K562 (cell line): Measurements from ENCODE around the gene CLDND2. TPM values are rescaled to one million over a fixed set of nuclear protein-coding genes. Genes with fewer than 3 reads are reported as not detected.

Experiments
- CHD4 ChIP-seq: fragments of 200-600 bp; sonication (generic); IDR thresholded peaks from 3 replicates; pipeline ENCODE4 v1.6.1; 2012; ENCODE audit warnings: low read depth, mild to moderate bottlenecking, mixed read lengths, low read length, inconsistent platforms; ENCODE audit not compliant: insufficient read depth, insufficient replicate concordance, poor library complexity, severe bottlenecking
- CHD7 ChIP-seq: fragments of 200-600 bp; sonication (generic); IDR thresholded peaks from one replicate; pipeline ENCODE4 v1.6.1; 2012; ENCODE audit warnings: mild to moderate bottlenecking, low read depth, low read length, inconsistent platforms
- ELF1 ChIP-seq: fragments of 200-800 bp; sonication (Bioruptor generic); IDR thresholded peaks from 2 replicates; pipeline ENCODE4 v1.6.1; 2016; ENCODE audit warnings: missing genetic modification characterization, missing compliant biosample characterization
- FOXP1 ChIP-seq: sonication (generic); formaldehyde crosslinking; IDR thresholded peaks from 2 replicates; pipeline ENCODE4 v1.8.0; 2022; ENCODE audit warnings: mild to moderate bottlenecking, missing genetic modification reagents
- GABPA ChIP-seq: fragments of 200-800 bp; sonication (Bioruptor generic); conservative IDR thresholded peaks from 2 replicates; pipeline ENCODE4 v1.6.1; 2016; ENCODE audit warnings: low read depth, missing genetic modification characterization, missing compliant biosample characterization
- KDM1A ChIP-seq, 2 experiments: fragments of 450-650 bp; IDR thresholded peaks; 2 replicates each; pipeline ENCODE4 v1.6.1; 2016; ENCODE audit warnings: mild to moderate bottlenecking in 2 of 2
- MECOM ChIP-seq: fragments of 250-450 bp; sonication (Bioruptor Pico); IDR thresholded peaks from 2 replicates; pipeline ENCODE4 v1.8.0; 2022; ENCODE audit warnings: inconsistent platforms
- NCOA2 ChIP-seq, 2 experiments: fragments of 450-650 bp; IDR thresholded peaks; 2 replicates each; pipeline ENCODE4 v1.6.1; 2018; ENCODE audit warnings: mild to moderate bottlenecking in 2 of 2, moderate library complexity in 1 of 2; ENCODE audit not compliant: partially characterized antibody in 2 of 2
- NONO ChIP-seq, 2 experiments: fragments of 200-400 bp in 1 of 2; fragments of 450-650 bp in 1 of 2; formaldehyde crosslinking in 1 of 2; IDR thresholded peaks; 2 replicates each; pipeline ENCODE4 v1.6.1; 2017; ENCODE audit warnings: low read depth in 2 of 2, mild to moderate bottlenecking in 2 of 2, moderate library complexity in 2 of 2, low read length in 1 of 2
- SIN3B ChIP-seq: fragments of 450-650 bp; IDR thresholded peaks from 2 replicates; pipeline ENCODE4 v1.6.1; 2017; ENCODE audit warnings: low read depth, mild to moderate bottlenecking, moderate library complexity
- SMAD1 ChIP-seq: fragments of 150-350 bp; IDR thresholded peaks from 2 replicates; pipeline ENCODE4 v1.6.1; 2014; ENCODE audit warnings: low read length, low read depth; ENCODE audit not compliant: partially characterized antibody
- ZBTB7A ChIP-seq: IDR thresholded peaks from 2 replicates; pipeline ENCODE4 v1.6.1; 2011; ENCODE audit warnings: low read depth, mild to moderate bottlenecking, low read length, moderate library complexity, borderline replicate concordance; ENCODE audit not compliant: control insufficient read depth
- ZNF121 ChIP-seq: sonication (generic); formaldehyde crosslinking; conservative IDR thresholded peaks from 2 replicates; pipeline ENCODE4 v1.8.0; 2022; ENCODE audit warnings: missing genetic modification reagents
- ZNF165 ChIP-seq: fragments of 250-450 bp; sonication (Bioruptor Pico); IDR thresholded peaks from 2 replicates; pipeline ENCODE4 v1.4.0; 2020; ENCODE audit warnings: borderline replicate concordance
- ZNF584 ChIP-seq: fragments of 200-800 bp; sonication (Bioruptor generic); IDR thresholded peaks from 2 replicates; pipeline ENCODE4 v1.6.1; 2016; ENCODE audit warnings: low read depth, mild to moderate bottlenecking, missing genetic modification characterization, missing compliant biosample characterization
- polyA plus RNA-seq, 8 experiments: library from polyadenylated mRNA; depleted of rRNA in 4 of 8; stranded (reverse) in 5 of 8; unstranded in 3 of 8; fragments of >200 nt; fragmentation: Nextera tagmentation in 2 of 8; fragmentation: Illumina TruSeq in 1 of 8; extraction: Ambion mirVana in 2 of 8; extraction: Trizol in 1 of 8; gene quantifications; 2 replicates each; pipeline versions ENCODE4 v1.2.1 to v1.2.3, GENCODE V29; 2011 to 2014; ENCODE audit warnings: inconsistent platforms in 1 of 8, missing spikeins in 1 of 8
- total RNA-seq, 7 experiments: library from RNA; depleted of rRNA in 6 of 7; stranded (reverse); fragments of >200 nt in 6 of 7; fragmentation: Illumina TruSeq in 2 of 7; extraction: Trizol in 2 of 7; gene quantifications; 2 replicates each; pipeline versions ENCODE4 v1.2.1 to v1.2.3, GENCODE V29; 2011 to 2021; ENCODE audit warnings: low replicate concordance in 1 of 7

Gene CLDND2
- total and polyA plus RNA-seq, 9 of the 15 experiments (the other 6 are each of a cell fraction or from before 2014, with no cell fraction given), result 0.45 to 4.0 (median 1.2) TPM; not detected in 3

- TF ChIP-seq ZNF121 (CRISPR knock-in tag) (0 out of 2 replicates have a peak, but pooled peaks have one; percentile 11), ZNF165 (CRISPR knock-in tag) (no peak), FOXP1 (no peak), MECOM (no peak), ELF1 (tag) (peak; percentile 79), CHD4 (peak; percentile 64), SMAD1 (peak; percentile 9), GABPA (0 out of 2 replicates have a peak, but pooled peaks have one; percentile 45), SIN3B (peak; percentile 18; the same call in 1 of the 2 replicates), NCOA2 (IDR thresholded peaks at IDR 0.05; ENCODE audit: partially characterized antibody in 2 of 2) (peak in 1 of 2 experiments; percentile 96), CHD7 (no peak), NONO (IDR thresholded peaks at IDR 0.05; ENCODE audit: low read depth in 2 of 2, low read length in 1 of 2) (0 out of 4 replicates have a peak, but pooled peaks of 1 of the 2 experiments have one; percentile 11), ZNF584 (CRISPR knock-in tag) (no peak), KDM1A (IDR thresholded peaks at IDR 0.05) (peak; percentile 64 to 69; a peak in 3 of 4 replicates), ZBTB7A (peak; percentile 12; the same call in 1 of the 2 replicates)
Measured at GRCh38 chr19:51391073-51391611, 22.3 kb upstream of the CLDND2 start (continued).
